Cortex of kidney (tissue), 1 donor: Measurements from ENCODE around the gene SCN2B.

Source experiments
- DNase-seq: peaks from one replicate; lab custom pipeline; 2025; lab: John Stamatoyannopoulos, UW

Gene SCN2B

GRCh38 chr11:118175031-118175992 lies 1.1 kb downstream of the SCN2B start:
- no peak for DNase-seq

GRCh38 chr11:118174006-118174567 lies 2.4 kb downstream of the SCN2B start:
- DNase-seq, result no peak

GRCh38 chr11:118172356-118172755 lies 4.1 kb downstream of the SCN2B start:
- no peak for DNase-seq

- DNase-seq, result no peak
Observed at GRCh38 chr11:118171269-118172062, 5.0 kb downstream of the SCN2B start.

GRCh38 chr11:118170882-118171268 lies 5.6 kb downstream of the SCN2B start:
- DNase-seq, result no peak

DNA sequence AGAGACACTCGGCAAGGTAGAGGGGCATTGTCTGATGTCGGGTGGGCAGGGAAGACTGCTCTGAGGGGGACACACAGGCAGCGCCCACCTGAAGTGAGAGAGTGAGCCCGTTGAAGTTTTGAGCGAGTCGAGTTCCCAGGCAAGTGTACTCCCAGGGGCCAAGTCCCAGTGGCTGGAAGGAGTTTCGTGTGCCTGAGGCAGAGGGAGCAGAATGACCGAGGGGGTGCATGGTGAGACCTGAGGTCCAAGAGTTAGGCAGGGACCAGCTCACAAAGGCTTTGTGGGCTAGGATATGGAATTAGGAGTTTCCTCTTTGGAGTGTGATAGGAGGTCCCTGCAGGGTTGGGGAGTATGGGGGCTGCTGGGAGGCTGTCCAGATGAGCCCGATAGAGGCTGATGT lies 6.2 kb downstream of the SCN2B start:
- DNase-seq, result no peak

DNA sequence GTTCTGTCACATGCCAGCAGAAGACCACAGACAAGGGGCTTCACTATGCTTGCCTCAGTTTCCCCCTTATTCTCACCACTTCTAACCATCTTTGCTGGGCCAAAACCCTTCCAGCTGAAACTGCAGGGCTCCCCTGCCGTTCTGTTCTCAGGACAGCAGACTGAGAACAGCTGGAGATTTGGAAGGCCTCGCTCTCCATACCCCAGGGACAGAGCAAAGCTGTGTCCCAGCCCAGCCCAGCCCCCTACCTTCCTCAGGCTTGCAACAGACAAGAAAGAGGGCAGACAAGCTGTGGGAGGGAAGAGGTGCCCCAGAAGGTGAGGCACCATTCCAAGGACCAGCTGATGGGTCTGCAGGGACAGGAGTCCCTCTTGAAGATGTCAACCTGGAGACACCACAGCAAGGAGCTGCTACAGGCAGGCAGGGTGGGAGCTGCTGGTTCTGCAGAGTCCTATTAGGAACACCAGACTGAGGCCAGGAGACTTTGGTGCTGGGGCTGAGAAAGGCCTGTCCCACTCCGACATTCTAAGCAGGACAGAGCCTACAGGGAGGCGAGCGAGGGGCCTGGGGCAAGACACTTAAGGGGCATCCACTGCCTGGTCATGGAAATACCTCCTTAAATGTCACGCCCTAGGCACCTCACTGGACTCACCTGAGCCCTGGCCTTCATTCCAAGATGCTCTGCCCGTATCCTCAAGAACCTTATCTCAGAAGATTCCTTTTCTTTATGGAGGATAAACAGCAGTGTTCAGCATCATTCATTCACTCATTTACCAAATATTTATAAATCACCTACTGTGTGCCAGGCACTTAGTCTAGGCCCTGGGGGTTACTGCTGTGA lies 6.9 kb downstream of the SCN2B start:
- no peak for DNase-seq

DNA sequence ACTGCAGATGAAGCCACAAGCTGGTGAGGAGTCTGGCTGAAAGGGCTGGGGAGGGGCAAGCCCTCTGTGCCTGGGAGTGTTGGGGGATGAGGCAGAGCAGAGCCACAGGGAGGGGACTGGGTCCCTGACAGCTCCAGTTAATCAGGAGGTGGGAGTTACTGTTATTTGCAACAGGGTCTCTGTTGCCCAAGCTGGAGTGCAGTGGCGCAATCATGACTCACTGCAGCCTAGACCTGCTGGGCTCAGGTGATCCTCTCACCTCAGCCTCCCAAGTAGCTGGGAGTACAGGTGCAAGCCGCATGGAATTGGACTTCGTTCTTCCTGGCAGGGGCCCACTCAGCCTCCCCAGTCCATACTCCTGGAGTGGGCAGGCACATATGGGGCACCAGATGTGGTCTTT lies 7.7 kb downstream of the SCN2B start:
- DNase-seq, result no peak

DNA sequence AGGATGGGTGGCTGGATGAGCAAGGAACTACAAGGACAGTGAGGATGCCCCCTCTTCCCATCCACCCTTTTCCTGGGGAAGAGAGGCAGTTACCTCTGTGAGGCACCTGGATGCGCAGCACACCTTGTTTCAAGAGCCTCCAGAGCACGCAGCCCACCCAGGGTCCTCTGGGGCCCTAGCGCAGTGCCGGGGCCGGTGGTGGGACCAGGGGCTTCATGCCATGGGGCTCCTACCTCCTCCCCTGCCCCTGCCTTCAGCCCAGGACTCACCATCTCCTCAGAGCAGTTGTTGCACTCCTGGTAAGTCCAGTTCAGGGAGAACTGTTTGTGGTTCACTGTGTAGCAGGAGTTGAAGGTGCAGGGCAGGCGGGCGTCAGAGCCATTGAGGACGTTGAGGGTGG lies 8.1 kb downstream of the SCN2B start:
- DNase-seq, result no peak

GRCh38 chr11:118167906-118168305 lies 8.5 kb downstream of the SCN2B start:
- DNase-seq, result no peak

DNA sequence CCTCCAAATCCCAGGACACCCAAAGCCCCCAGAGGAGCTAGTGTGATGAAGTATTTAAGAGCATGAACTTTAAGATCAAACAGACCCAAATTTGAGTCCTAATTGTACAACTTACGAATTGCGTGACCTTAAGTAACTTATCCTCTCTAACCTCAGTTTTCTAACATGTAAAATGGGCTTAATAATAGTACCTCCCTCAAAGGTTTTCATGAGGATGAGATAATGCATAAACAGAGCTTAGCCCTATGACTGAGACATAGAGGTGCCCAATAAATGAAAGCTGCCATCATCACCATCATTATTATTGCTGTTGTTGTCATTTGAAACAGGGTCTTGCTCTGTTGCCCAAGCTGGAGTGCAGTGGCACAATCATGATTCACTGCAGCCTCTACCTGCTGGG lies 9.2 kb downstream of the SCN2B start:
- no peak for DNase-seq

- no peak for DNase-seq
Observed at GRCh38 chr11:118166641-118167040, 9.8 kb downstream of the SCN2B start.

- no peak for DNase-seq
Observed at GRCh38 chr11:118164885-118165284, 11.6 kb downstream of the SCN2B start.

DNA sequence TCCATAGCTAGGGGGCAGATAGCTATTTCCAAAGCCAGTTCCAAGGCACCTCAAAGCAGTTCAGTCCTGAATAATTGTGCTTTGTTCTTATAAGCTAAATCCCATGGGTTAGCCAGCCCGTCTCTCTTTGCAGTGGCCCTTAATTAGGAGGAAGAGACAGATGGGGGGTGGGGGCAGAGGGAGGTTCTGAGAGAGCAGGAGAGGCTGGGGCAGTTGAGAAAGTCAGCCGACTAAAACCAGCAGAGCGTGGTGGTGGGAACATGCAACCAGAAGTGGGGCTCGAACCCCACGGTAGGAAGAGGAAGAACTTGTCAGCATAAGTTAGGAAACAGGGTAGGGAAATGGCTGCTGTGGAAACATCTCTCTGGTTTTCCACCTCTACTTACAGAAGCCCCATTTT lies 12.9 kb downstream of the SCN2B start:
- DNase-seq, result no peak

DNA sequence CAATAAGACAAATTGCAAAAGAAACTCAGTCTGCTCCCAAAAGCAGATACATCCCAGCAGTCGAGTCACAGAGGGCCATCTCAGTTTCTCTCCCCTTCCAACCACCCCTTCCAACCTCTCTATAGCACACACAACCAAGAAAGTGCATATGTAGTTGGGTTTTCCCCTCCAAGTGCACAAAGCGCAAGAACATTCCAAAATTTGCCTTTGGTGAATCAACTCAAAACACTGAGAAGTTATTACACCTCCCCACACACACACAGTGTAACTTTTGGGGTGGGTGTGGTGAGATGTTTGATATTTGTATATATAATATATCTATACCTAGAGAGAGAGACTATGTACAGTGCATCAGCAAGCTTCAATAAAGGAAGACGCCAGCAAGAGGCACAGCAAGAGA lies 13.6 kb downstream of the SCN2B start:
- no peak for DNase-seq

DNA sequence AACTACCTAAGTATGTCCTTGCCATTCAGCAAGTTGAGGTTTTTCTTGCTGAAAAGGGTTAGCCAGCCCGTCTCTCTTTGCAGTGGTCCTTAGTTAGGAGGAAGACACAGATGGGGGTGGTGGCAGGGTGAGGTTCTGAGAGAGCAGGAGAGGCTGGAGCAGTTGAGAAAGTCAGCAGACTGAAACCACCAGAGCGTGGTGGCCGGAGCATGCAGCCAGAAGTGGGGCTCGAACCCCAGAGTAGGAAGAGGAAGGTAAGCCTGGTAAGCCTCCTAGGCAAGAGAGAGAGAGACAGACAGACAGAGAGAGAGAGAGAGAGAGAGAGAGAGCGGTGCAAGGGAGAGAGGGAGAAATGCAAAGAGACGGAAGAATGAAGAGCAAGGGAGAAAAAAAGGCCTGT lies 14.7 kb downstream of the SCN2B start:
- no peak for DNase-seq

DNA sequence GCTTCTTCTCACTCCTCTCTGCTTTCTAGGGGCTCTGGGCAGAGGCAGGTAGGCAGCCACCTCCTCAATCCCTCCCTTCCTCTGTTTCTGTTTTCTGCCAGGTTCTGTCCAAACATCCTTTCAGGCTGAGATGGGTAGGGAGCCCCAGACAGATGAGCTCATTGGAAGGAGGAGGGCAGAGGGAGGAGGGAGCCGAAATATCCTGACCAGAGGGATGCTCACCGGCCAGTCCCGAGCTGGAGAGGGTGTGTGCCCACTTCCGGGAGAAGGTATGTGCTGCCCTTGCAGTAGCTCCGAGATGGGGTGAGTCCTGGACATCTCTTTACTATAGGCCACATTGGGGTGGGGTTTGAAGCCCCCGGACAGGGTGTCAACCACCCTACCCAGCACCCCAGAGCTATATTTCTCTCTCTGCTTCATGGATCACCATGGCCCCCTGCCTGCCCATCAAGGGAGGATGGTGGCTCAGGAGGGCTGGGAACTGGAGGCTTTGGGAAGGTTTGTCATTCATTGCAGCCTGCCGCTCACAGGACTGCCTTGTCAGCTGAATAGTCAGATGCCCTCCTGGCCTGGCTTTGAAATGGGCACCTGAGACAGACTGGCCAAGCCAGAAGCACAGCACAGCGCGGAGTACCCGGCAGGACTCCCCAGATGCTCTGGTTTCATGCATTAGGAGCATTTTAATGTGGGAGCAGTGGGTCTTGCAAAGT lies 19.1 kb downstream of the SCN2B start:
- no peak for DNase-seq

- DNase-seq, result no peak
Observed at GRCh38 chr11:118156531-118157185, 19.8 kb downstream of the SCN2B start.

GRCh38 chr11:118155776-118156530 lies 20.5 kb downstream of the SCN2B start:
- DNase-seq, result no peak

GRCh38 chr11:118154641-118155040 lies 21.8 kb downstream of the SCN2B start:
- no peak for DNase-seq
